HPDE6-E6E7 (cell line): ENCODE results near the gene KIF5C.
"Not testable (repeated sequence)": the region's sequence is repeated elsewhere in the genome, so short reads cannot be mapped to it uniquely, and the experiment has no call there.

Experiments
- DNase-seq: peaks from one replicate; pipeline ENCODE4 v3.0.0; 2011; ENCODE audit warnings: missing footprints; ENCODE audit errors: extremely low spot score

The KIF5C gene

GRCh38 chr2:148874868-148875341 is at the start of gene KIF5C:
KIF5C (plus strand) TSS chr2:148875227; CDS start chr2:148875618, 391 bp downstream.
- DNase-seq, result peak; percentile 80

GRCh38 chr2:148826791-148827190 is 48.2 kb upstream of the KIF5C start:
- DNase-seq, result no peak

- DNase-seq, result no peak
Measured at GRCh38 chr2:148828941-148829340, 46.1 kb upstream of the KIF5C start.

GRCh38 chr2:148829618-148830017 is 45.4 kb upstream of the KIF5C start:
- no peak for DNase-seq

GRCh38 chr2:148832637-148833036 is 42.4 kb upstream of the KIF5C start:
- DNase-seq, result no peak

GRCh38 chr2:148842050-148842449 is 33.0 kb upstream of the KIF5C start:
- DNase-seq, result no peak

- DNase-seq, result no peak
Measured at GRCh38 chr2:148848146-148848545, 26.9 kb upstream of the KIF5C start.

- no peak for DNase-seq
Measured at GRCh38 chr2:148853458-148853857, 21.6 kb upstream of the KIF5C start.

- DNase-seq, result no peak
Measured at GRCh38 chr2:148860037-148860436, 15.0 kb upstream of the KIF5C start.

GRCh38 chr2:148861367-148861766 is 13.7 kb upstream of the KIF5C start:
- no peak for DNase-seq

- not testable (repeated sequence) for DNase-seq
Measured at GRCh38 chr2:148862478-148862877, 12.5 kb upstream of the KIF5C start.

- DNase-seq, result no peak
Measured at GRCh38 chr2:148865512-148865911, 9.5 kb upstream of the KIF5C start.

- no peak for DNase-seq
Measured at GRCh38 chr2:148866091-148866490, 8.9 kb upstream of the KIF5C start.

- DNase-seq, result no peak
Measured at GRCh38 chr2:148867079-148867769, 7.8 kb upstream of the KIF5C start.

- DNase-seq, result no peak
Measured at GRCh38 chr2:148875387-148876051, 492 bp downstream of the KIF5C start.

- no peak for DNase-seq
Measured at GRCh38 chr2:148876202-148876594, 1.2 kb downstream of the KIF5C start.

GRCh38 chr2:148876595-148877402 is 1.8 kb downstream of the KIF5C start:
- no peak for DNase-seq

- no peak for DNase-seq
Measured at GRCh38 chr2:148877403-148877740, 2.3 kb downstream of the KIF5C start.

GRCh38 chr2:148880636-148881035 is 5.6 kb downstream of the KIF5C start:
- no peak for DNase-seq

GRCh38 chr2:148882051-148882450 is 7.0 kb downstream of the KIF5C start:
- DNase-seq, result no peak

GRCh38 chr2:148885209-148885608 is 10.2 kb downstream of the KIF5C start:
- DNase-seq, result no peak

GRCh38 chr2:148885988-148886387 is 11.0 kb downstream of the KIF5C start:
- no peak for DNase-seq
